Loucy (cell line): Measurements from ENCODE around the gene LRRK1.

Source experiments
- H2AFZ ChIP-seq: fragments of 200-600 bp; sonication (generic); 2 replicates; pipeline ENCODE4 v1.6.0; 2016; ENCODE audit warnings: antibody characterized with exemption, mild to moderate bottlenecking, low read length, moderate library complexity
- H3F3A ChIP-seq: fragments of 200-600 bp; 2 replicates; pipeline ENCODE4 v1.6.0; 2016; ENCODE audit warnings: antibody characterized with exemption, low read depth, mild to moderate bottlenecking
- H3K27me3 ChIP-seq: fragments of 200-600 bp; sonication (generic); 2 replicates; pipeline ENCODE4 v1.6.1; 2014; ENCODE audit warnings: low read length, mild to moderate bottlenecking; ENCODE audit not compliant: insufficient read depth, poor library complexity, severe bottlenecking
- H3K36me3 ChIP-seq: fragments of 200-600 bp; sonication (generic); 2 replicates; pipeline ENCODE4 v1.6.1; 2016; ENCODE audit warnings: low read length; ENCODE audit not compliant: insufficient read depth
- H3K4me1 ChIP-seq: fragments of 200-600 bp; sonication (generic); 2 replicates; pipeline ENCODE4 v1.5.1; 2014; ENCODE audit warnings: low read length, mild to moderate bottlenecking; ENCODE audit not compliant: insufficient read depth, poor library complexity, severe bottlenecking
- H3K4me2 ChIP-seq: fragments of 200-600 bp; sonication (generic); 2 replicates; pipeline ENCODE4 v1.6.0; 2014; ENCODE audit warnings: antibody characterized with exemption, low read length, low read depth, mild to moderate bottlenecking; ENCODE audit not compliant: poor library complexity, severe bottlenecking
- H3K4me3 ChIP-seq: fragments of 200-600 bp; sonication (generic); 2 replicates; pipeline ENCODE4 v1.5.1; 2014; ENCODE audit warnings: low read length, mild to moderate bottlenecking, mixed read lengths; ENCODE audit not compliant: poor library complexity, severe bottlenecking
- H3K79me2 ChIP-seq: fragments of 200-600 bp; sonication (generic); 2 replicates; pipeline ENCODE4 v1.6.1; 2014; ENCODE audit warnings: low read length; ENCODE audit not compliant: insufficient read depth
- H3K9ac ChIP-seq: fragments of 200-600 bp; sonication (generic); 2 replicates; pipeline ENCODE4 v1.6.0; 2014; ENCODE audit warnings: mild to moderate bottlenecking, low read depth, low read length, moderate library complexity; ENCODE audit not compliant: poor library complexity, severe bottlenecking
- H3K9me2 ChIP-seq: fragments of 200-600 bp; sonication (generic); replicated peaks from 2 replicates; pipeline ENCODE4 v1.6.1; 2016; ENCODE audit warnings: low read depth, low read length, mixed read lengths
- H3K9me3 ChIP-seq: fragments of 200-600 bp; sonication (generic); 2 replicates; pipeline ENCODE4 v1.6.1; 2014; ENCODE audit warnings: mild to moderate bottlenecking, antibody characterized with exemption, low read length, low read depth; ENCODE audit not compliant: insufficient read depth
- H4K20me1 ChIP-seq: fragments of 200-600 bp; sonication (generic); 2 replicates; pipeline ENCODE4 v1.6.0; 2014; ENCODE audit warnings: antibody characterized with exemption, low read length, mild to moderate bottlenecking; ENCODE audit not compliant: insufficient read depth, poor library complexity, severe bottlenecking
- CTCF ChIP-seq: fragments of 200-600 bp; sonication (generic); conservative IDR thresholded peaks from 2 replicates; pipeline ENCODE4 v1.5.1; 2014; ENCODE audit warnings: mild to moderate bottlenecking, antibody characterized with exemption, low read length
- EZH2phosphoT487 ChIP-seq: fragments of 200-600 bp; IDR thresholded peaks from 2 replicates; pipeline ENCODE4 v1.6.1; 2018; ENCODE audit warnings: antibody characterized with exemption, mild to moderate bottlenecking, moderate library complexity, borderline replicate concordance

LRRK1 gene

GRCh38 chr15:101024706-101025500, 105.7 kb downstream of the LRRK1 start:
- Histone ChIP-seq H3K9ac (no peak overlapping the region), H4K20me1 (no peaks in the 10 kb centered on the region), H3F3A (no peaks in the 10 kb centered on the region), H3K79me2 (no peaks in the 10 kb centered on the region), H3K4me1 (peaks cover 5% of the 10 kb centered on the region), H2AFZ (no peak overlapping the region), H3K36me3 (no peaks in the 10 kb centered on the region), H3K4me3 (no peak overlapping the region), H3K9me3 (no peaks in the 10 kb centered on the region), H3K4me2 (no peak overlapping the region), H3K9me2 (no peaks in the 10 kb centered on the region), H3K27me3 (no peaks in the 10 kb centered on the region)
- no peak for TF ChIP-seq CTCF

- no peak overlapping the region for H3K4me3 ChIP-seq
- H3F3A ChIP-seq, result no peaks in the 10 kb centered on the region
- no peaks in the 10 kb centered on the region for H3K79me2 ChIP-seq
- no peaks in the 10 kb centered on the region for H3K9me3 ChIP-seq
- no peak overlapping the region for H2AFZ ChIP-seq
- no peak overlapping the region for H3K9ac ChIP-seq
- no peak for TF ChIP-seq CTCF
- no peak for TF ChIP-seq EZH2phosphoT487
- H3K4me1 ChIP-seq, result peaks cover 5% of the 10 kb centered on the region
- H4K20me1 ChIP-seq, result no peaks in the 10 kb centered on the region
- H3K36me3 ChIP-seq, result no peaks in the 10 kb centered on the region
- no peaks in the 10 kb centered on the region for H3K9me2 ChIP-seq
- no peaks in the 10 kb centered on the region for H3K27me3 ChIP-seq
- no peak overlapping the region for H3K4me2 ChIP-seq
These were observed 106.3 kb downstream of the LRRK1 start for GRCh38 chr15:101025501-101025885.

- peaks cover 5% of the 10 kb centered on the region for H3K4me1 ChIP-seq
- H3K79me2 ChIP-seq, result no peaks in the 10 kb centered on the region
- H3K36me3 ChIP-seq, result no peaks in the 10 kb centered on the region
- H2AFZ ChIP-seq, result no peak overlapping the region
- no peaks in the 10 kb centered on the region for H4K20me1 ChIP-seq
- no peak overlapping the region for H3K4me3 ChIP-seq
- H3K27me3 ChIP-seq, result no peaks in the 10 kb centered on the region
- no peaks in the 10 kb centered on the region for H3K9me2 ChIP-seq
- H3F3A ChIP-seq, result no peaks in the 10 kb centered on the region
- H3K4me2 ChIP-seq, result no peak overlapping the region
- TF ChIP-seq CTCF, result no peak
- TF ChIP-seq EZH2phosphoT487, result no peak
- no peaks in the 10 kb centered on the region for H3K9me3 ChIP-seq
- H3K9ac ChIP-seq, result no peak overlapping the region
These were observed 106.9 kb downstream of the LRRK1 start for GRCh38 chr15:101025896-101026631.
